ENCODE measurements around the gene UGGT2. TPM values are rescaled to one million over a fixed set of nuclear protein-coding genes. Genes with fewer than 3 reads are reported as not detected.
"Not testable (repeated sequence)": the region's sequence is repeated elsewhere in the genome, so short reads cannot be mapped to it uniquely, and the experiment has no call there.

The UGGT2 gene, protein sequence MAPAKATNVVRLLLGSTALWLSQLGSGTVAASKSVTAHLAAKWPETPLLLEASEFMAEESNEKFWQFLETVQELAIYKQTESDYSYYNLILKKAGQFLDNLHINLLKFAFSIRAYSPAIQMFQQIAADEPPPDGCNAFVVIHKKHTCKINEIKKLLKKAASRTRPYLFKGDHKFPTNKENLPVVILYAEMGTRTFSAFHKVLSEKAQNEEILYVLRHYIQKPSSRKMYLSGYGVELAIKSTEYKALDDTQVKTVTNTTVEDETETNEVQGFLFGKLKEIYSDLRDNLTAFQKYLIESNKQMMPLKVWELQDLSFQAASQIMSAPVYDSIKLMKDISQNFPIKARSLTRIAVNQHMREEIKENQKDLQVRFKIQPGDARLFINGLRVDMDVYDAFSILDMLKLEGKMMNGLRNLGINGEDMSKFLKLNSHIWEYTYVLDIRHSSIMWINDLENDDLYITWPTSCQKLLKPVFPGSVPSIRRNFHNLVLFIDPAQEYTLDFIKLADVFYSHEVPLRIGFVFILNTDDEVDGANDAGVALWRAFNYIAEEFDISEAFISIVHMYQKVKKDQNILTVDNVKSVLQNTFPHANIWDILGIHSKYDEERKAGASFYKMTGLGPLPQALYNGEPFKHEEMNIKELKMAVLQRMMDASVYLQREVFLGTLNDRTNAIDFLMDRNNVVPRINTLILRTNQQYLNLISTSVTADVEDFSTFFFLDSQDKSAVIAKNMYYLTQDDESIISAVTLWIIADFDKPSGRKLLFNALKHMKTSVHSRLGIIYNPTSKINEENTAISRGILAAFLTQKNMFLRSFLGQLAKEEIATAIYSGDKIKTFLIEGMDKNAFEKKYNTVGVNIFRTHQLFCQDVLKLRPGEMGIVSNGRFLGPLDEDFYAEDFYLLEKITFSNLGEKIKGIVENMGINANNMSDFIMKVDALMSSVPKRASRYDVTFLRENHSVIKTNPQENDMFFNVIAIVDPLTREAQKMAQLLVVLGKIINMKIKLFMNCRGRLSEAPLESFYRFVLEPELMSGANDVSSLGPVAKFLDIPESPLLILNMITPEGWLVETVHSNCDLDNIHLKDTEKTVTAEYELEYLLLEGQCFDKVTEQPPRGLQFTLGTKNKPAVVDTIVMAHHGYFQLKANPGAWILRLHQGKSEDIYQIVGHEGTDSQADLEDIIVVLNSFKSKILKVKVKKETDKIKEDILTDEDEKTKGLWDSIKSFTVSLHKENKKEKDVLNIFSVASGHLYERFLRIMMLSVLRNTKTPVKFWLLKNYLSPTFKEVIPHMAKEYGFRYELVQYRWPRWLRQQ (N-terminal part only)
- total RNA-seq: 45.5 TPM

DNA sequence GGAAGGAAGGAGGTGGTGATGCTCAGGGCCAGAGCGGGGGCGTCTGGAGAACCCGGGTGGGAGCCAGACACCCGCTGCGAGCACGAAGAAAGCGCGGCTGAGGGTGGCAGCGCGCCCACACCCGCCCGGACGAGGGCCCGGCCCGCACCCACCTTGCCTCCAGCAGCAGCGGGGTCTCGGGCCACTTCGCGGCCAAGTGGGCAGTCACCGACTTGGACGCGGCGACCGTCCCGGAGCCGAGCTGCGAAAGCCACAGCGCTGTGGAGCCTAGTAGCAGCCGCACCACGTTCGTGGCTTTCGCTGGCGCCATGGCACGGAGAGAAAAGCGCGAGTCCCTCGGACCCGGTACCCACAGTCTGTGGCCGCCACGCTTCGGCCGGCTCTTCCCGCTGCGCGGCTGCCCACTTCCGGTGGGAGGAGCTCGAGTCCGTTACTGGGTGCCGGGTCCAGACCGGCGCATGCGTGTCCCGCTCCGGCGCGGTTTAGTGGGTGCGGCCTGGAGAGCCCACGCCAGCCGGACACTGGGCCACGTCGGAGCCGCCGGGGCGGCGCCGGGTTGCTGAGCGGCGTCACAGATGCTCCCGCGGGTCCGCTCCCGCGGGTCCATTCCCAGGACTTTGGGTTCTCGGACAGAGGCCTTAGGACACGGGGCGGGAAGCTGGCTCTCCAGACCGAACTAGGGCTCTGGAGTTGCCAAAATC lies at the start of gene UGGT2:
UGGT2 (minus strand) TSS at position 399 of the 701 bp plus-strand sequence; CDS start at position 310, 89 bp downstream.
- peak; percentile 79 for DNase-seq

DNA sequence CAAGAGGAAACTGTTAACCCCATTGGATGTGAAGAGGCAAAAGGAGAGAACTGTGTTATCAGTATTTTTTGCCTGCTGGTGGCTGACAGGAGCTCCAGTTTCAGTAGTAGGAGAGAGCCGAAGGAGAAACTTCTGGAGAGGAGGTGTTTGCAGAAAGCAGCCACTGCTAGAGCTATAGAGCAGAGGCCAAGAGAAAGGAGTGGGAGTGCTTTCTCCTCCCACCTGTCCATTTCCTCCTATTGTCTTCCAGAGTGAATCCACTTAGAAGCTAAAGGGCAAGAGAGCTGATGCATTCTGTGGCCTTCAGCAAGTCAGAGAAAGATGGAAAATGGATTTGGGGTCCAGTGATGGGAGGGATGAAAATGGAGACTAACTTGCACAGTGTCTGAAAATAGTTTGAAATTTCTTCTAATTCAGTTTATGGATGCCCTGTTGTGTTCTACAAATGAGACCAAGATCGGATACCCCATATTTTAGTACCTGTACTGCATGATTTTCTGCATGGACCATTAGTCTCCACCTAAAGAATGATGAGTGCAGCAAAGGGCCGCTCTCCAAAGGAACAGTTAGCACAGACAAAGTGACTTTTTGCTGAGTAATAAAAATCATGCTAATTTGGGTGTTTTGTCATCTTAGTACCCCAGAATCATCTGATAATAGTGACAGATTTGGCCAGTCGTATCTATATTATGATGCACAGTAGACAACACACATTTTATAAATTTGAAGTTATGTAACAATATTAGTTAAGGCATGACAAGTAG lies 47.4 kb upstream of the UGGT2 start:
- DNase-seq: no peak

DNA sequence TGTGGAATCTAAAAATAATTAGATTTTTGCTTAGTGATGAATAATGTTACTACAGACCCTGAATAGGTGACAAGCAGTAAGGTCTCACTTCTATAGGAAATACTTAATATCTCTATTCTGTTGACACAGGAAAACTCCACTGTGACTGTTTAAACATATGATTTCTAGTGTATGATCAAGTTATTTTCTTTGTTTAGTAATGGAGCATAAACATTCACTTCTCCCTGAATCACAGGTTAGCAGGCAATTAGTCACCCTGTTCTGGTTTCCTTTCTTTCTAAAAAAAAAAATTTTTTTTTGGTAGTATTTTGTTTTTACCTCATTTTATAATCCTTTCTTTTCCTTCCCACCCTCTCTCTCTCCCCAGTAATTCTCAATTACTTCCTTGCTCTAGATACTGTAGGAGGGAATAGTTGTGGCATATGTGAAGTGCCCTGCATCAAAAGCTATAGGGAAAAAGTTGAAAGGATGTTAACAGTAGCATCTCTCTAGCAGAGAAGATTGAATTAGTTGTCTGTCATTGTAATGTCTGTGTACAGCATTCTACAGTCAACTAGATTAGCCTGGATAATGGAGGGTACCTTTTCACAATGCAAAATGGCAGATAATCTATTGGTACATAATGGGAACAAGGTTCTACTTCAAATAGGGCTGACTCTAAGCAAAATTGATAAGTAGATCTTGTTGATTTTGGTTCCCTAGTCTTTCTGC lies 40.2 kb upstream of the UGGT2 start:
- no peak for DNase-seq

DNA sequence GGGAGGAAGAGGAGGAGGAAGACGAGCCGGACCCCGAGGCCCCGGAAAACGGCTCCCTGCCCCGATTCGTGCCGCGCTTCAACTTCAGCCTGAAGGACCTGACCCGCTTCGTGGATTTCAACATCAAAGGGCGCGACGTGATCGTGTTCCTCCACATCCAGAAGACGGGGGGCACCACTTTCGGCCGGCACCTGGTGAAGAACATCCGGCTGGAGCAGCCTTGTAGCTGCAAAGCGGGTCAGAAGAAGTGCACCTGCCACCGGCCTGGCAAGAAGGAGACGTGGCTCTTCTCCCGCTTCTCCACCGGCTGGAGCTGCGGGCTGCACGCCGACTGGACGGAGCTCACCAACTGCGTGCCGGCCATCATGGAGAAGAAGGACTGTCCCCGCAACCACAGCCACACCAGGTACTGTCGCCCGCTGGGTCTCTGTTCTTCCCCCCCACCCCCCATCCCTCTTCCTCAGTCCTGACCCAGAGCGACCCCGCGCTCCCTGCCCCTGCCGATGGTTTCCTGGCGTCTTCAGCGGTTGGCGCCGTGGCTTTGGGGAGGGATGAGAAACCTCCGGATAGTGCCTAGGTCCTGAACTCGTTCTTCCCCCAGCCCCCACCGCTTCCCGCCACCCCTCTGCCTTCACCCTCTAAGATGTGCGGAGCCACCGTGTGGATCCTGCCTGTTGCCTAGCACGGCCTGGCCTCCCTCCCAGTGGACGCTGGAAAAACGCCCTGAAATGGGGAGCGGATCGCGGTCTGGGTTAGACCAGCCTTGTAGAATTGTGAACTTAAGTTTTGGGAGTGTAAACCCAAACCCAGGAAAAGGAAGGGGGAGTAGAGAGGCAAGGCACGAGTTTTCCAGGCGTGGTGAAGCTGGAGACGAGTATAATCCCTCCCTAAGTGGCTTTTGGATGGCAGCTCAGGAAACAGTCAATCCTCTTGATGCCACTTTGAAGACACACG lies 38.2 kb upstream of the UGGT2 start:
- DNase-seq: no peak

DNA sequence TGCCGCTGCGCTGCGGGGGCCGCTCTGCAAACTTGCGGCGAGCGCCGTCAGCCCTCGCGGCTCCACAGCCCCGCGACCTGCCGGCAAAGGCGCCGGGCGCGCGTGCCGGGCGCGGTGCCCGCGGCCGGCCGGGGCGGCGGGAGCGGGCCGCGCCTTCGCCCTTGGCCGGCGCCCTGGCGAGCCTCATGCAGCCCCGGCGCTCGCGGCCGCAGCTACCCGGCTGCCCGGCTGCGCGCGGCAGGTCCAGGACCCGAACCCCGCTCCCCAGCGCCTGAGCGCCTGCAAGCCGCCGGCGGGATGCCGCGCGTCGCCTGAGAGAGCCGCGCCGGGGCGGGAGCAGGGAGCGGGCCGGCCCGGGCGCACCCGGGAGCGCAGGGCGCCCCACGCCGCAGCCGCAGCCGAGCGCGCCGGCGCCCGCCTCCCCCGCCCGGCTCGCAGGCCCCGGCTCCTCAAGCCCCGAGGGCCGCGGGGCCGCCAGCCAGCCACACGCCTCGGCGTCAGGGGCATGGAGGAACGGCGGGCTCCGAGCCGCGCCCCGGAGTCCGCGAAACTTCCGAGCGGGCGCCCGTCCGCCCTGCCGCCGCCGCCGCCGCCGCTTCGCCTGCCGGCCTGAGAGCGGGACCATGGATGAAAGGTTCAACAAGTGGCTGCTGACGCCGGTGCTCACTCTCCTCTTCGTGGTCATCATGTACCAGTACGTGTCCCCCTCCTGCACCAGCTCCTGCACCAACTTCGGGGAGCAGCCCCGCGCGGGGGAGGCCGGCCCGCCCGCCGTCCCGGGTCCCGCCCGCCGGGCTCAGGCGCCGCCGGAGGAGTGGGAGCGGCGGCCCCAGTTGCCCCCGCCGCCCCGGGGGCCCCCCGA lies 37.3 kb upstream of the UGGT2 start:
- no peak for DNase-seq

DNA sequence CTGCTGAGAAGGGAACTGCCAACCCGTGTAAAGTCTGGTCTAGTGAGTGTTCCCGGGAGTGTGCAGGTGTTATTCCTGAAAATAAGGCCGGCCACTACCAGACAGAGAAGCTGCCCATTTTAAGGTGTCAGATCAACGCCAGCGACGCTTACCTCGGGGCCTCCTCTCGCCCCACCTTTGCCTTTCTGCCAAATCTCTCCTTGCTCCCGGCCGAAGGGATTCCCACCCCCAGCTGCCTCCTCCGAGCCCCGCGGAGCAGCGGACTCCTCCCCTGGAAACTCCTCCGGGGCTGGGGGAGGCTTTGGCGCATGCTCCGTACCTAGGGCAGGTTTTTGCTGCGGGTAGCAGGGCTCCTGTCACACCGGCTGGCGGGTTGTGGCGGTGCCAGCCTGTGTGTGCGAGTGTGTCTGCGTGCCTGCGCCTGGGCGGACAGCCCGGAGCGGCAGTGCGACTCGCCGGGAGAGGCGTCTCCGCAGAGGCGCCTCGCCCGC lies 36.6 kb upstream of the UGGT2 start, which contains the start of gene HS6ST3:
HS6ST3 (plus strand) TSS at position 359 of the 491 bp plus-strand sequence.
- no peak for DNase-seq

DNA sequence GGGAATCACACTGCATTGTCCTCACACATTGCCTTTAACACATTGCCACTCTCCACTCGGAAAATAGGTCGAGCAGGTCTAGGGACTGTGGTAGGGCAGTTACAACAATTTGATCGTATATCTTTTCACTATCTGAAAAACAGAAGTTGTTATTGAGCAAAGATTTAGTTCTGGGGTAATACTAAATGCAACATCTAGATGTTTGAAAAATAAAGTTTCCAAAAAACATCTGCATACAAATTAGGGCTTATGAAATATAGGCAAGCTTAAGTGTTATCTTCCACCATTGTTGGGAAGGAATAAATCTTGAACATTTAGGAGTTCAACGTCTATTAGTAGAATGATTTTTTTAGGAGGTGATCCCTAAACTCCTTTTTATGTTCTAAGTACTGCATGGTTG lies 35.9 kb upstream of the UGGT2 start:
- DNase-seq: no peak

DNA sequence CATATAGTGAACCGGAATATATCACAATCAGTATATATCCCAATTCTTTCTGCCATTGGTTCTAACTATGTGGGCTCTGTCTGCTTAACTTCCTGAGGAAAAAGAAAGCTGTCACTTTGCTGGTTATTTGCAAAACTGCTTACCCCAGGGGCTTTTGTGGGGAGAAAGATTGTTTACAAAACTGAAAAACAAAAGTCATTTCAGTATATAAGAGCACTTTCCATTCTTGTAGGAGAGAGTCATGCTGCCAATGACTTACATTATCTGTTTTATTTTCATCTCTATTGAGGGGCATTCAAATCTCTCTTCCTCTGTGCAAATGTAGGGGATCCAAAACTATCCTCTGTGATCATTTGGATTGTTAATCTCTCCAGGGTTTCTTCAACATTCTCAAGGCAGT lies 33.5 kb upstream of the UGGT2 start:
- DNase-seq: no peak

DNA sequence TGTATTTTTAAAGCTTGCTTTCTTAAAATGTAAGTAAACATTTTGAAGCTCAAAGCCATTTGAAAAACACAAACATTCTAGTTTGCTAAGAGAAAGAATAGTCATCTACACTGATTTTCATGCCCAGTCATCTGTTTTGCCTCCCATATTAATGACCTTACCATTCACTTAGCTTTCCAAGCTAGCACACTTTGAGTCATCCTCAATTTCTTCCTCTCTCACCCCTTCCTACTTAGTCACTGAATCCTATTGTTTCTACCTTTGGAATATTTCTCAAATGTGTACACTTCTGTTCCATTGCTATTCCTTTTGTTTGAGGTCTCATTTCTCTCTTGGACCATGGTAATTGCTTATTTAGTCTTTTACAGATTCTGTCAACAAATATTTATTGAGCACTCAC lies 29.4 kb upstream of the UGGT2 start:
- DNase-seq: no peak

DNA sequence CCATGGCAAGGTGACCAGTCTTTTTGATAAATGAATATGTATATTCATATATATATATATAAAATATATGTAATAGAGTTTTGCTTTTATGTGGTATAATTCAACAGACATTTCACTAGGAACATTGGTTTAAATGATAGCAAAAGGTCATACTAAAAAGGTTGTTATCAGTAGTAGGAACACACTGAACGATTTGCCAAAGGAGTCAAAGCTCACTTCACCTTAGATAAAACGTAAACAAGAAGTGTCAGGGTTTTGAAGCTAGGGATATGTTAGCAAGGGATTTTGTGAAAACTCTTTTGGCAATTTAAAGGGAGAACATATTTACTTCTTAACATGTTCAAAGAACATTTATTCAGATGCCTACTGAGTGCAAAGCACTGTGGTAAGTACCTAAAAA lies 28.7 kb upstream of the UGGT2 start:
- DNase-seq: no peak

DNA sequence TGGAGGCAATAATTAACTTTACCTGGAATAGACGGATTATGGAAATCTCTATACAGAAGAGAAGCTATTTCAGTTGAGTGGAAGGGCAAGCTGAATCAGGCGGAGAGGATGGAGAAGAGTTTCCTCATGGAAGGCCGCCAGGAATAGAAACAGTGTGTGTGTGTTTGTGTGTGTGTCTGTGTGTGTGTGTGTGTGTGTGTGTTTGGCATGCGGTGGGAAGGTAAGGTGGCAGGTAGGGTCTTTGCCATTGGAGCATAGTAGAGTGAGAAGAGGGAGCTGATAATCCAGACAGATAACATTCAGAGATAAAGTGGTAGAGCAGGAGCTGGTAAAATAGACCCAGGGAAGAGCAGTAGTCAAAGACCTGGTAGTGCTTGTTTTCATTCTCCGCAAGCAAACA lies 27.5 kb upstream of the UGGT2 start:
- DNase-seq: no peak

DNA sequence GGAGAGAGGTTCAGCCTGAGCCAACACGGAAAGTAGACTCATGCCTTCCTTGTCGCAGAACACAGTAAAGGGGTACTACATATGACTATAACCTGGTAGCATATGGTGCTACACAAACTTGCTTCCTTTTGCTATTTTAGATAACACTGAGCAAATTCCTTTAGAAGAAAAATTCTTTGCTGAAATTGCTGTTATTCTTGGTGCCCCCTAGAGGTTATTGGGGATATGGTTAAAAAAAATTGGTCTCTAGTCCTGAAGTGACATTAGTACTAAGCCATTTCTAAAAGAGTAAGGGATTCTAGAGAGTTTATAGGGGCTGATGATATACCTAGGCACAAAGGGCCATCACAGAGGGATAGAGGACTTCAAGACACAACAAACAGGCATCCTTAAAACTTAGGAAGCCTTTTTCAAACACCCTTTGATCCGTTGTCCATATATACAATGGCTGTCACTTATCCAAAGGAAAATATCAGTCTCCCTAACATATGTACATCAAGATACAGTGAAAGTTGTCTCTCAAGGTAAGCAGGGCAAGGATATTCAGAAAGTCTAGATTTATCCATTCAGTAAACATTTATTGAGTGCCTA lies 22.8 kb upstream of the UGGT2 start:
- DNase-seq: no peak

DNA sequence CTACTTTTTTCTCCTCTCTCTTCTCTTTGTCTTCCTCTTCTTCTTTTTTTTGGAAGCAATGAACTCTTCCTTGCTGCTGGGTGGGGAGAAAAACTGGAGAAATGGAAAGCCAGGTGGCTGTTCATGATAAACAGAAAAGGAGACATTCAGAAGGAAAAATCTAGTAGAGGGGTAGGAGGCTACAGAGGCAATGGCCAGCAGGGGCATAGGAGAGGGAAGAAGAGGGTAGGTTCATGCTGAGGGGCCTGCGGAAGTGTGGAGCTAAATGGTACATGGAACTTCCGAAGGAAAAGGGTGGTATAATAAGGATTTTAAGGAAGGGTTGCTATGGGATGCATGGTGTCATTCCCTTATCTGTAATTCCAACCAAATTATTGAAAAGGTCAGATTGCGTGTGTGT lies 19.2 kb upstream of the UGGT2 start:
- no peak for DNase-seq

DNA sequence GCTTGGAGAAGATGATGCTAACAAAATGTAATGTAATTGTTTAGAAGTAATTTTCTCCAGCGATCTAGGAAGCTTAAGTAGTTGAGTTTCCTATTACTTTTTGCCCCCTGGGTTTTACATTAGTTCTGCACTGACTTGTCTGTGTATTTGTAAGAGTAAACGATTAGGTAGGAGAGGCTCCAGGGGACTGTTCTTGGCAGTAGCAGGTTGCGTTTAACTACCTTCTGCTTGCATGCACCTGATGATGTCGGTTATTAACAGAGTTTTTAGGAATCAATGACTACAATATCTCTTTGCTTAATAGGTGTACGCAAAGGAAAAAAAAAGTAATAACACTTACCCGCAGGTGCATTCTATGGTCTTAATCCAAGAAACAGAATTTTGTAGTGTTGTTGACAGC lies 18.3 kb upstream of the UGGT2 start:
- DNase-seq: no peak

DNA sequence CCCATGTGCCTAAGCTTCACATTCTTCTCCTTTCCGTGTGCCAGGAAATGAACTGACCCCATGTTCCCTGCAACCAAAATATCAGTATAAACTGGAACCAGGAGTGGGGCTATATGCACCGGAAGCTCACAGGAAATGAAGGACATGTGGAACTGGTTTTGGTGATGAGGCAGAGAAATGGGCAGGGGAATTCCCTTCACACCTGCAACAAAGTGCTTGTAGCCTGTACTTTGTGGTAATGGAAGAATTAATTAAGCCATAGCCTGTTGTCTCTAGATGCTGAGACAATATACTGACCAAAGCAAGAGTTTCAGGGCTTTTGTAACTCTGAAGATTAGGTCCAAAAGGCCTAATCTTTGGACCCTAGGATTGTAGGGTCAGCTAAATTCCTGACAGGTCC lies 15.5 kb upstream of the UGGT2 start:
- DNase-seq: no peak

DNA sequence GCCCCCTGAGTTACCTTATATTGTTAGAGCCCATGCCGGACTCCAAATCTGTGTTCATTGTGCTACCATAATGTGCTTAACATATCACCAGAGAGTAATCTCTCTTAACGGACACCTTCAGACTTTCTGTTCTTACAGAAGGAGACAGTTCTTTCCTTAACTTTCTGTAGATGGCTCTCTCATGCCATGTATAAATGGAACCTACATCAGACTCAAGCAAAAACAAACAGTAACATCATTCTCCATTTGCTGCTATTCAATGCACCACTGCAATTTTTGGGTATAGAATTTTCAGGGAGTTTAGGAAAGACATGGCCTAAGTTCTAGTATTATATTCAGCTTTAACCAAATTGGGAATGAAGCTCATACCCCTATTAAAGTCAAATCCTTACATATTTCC lies 12.6 kb upstream of the UGGT2 start:
- DNase-seq: no peak

DNA sequence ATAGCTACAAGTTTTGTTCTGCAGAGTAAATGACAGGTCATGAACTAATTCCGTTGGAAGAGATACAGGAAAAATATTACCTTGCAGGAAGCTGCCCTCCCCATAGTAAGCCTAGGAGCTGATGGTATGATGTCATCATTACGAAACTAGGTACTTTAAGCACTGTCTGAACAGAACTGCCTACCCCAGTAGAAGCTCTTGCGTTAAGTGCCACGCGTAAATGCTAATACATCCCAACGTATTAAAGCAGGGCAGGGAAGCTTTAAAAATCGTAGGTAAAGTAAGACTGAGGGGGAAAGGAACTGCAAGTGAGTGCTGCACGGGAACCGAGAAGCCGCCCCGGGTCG lies 572 bp downstream of the UGGT2 start:
- peak; percentile 20 for DNase-seq

DNA sequence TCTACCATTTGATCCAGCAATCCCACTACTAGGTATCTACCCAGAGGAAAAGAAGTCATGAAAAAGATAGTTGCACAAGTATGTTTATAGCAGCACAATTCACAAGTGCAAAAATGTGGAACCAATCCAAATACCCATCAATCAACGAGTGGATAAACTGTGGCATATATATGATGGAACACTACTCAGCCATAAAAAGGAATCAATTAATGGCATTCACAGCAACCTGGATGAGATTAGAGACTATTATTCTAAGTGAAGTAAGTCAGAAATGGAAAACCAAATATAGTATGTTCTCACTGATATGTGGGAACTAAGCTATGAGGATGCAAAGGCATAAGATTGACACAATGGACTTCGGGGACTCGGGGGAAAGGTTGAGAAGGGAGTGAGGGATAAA lies 1.3 kb downstream of the UGGT2 start:
- DNase-seq: not testable (repeated sequence)

Data from skin of body (tissue), 2 donors.